SK-N-SH (cell line): ENCODE measurements around the gene VMP1. TPM values are rescaled to one million over a fixed set of nuclear protein-coding genes. Genes with fewer than 3 reads are reported as not detected.
A peak's percentile ranks its signal among the peaks of the same experiment; 100 is the strongest.

Experiments used
- CTCF ChIA-PET: fragments of 300-600, 350-600 bp; formaldehyde crosslinking; extraction: SDS; loops from one replicate; lab custom pipeline; 2021; lab: Yijun Ruan, JAX
- POLR2A ChIA-PET: fragments of 350-600 bp; sonication (Branson Sonifier 250); formaldehyde crosslinking; extraction: SDS; loops from one replicate; lab custom pipeline; 2020; ENCODE audit warnings: antibody characterized with exemption, inconsistent platforms; lab: Yijun Ruan, JAX
- DNase-seq: peaks from one replicate; pipeline ENCODE4 v3.0.0; 2012
- H2AFZ ChIP-seq: fragments of 200-600 bp; sonication (generic); 2 replicates; pipeline ENCODE4 v1.8.1; 2016; ENCODE audit warnings: antibody characterized with exemption, mild to moderate bottlenecking, low read depth
- H3F3A ChIP-seq: fragments of 200-600 bp; sonication (generic); replicated peaks from 2 replicates; pipeline ENCODE3; 2016; ENCODE audit warnings: antibody characterized with exemption, mild to moderate bottlenecking; ENCODE audit not compliant: insufficient read depth
- H3K27ac ChIP-seq, 2 experiments: fragments of 200-500 bp in 1 of 2; fragments of 200-600 bp in 1 of 2; sonication (Bioruptor generic) in 1 of 2; sonication (generic), shearing (Covaris generic) in 1 of 2; 2 replicates each; pipeline versions ENCODE4 v1.5.1 to v1.6.1; 2014 to 2016; ENCODE audit warnings: low read depth in 2 of 2, inconsistent platforms in 1 of 2, low read length in 1 of 2, mild to moderate bottlenecking in 1 of 2, mixed read lengths in 1 of 2
- H3K27me3 ChIP-seq: fragments of 200-600 bp; sonication (generic), shearing (Covaris generic); 2 replicates; pipeline ENCODE4 v1.6.1; 2016; ENCODE audit warnings: mixed run types; ENCODE audit not compliant: insufficient read depth
- H3K36me3 ChIP-seq, 2 experiments: fragments of 200-500 bp in 1 of 2; fragments of 200-600 bp in 1 of 2; sonication (Bioruptor generic) in 1 of 2; sonication (generic) in 1 of 2; replicated peaks in 1 of 2; 2 replicates each; pipeline versions ENCODE3 to v1.5.1; 2014 to 2016; ENCODE audit warnings: low read length in 1 of 2, mild to moderate bottlenecking in 1 of 2; ENCODE audit not compliant: insufficient read depth in 2 of 2, control insufficient read depth in 1 of 2
- H3K4me1 ChIP-seq, 2 experiments: fragments of 200-500 bp in 1 of 2; fragments of 200-600 bp in 1 of 2; sonication (Bioruptor generic) in 1 of 2; sonication (generic), shearing (Covaris generic) in 1 of 2; 2 replicates each; pipeline versions ENCODE4 v1.5.1 to v1.6.1; 2014 to 2016; ENCODE audit warnings: low read depth in 1 of 2, low read length in 1 of 2, mixed run types in 1 of 2; ENCODE audit not compliant: insufficient read depth in 2 of 2, control insufficient read depth in 1 of 2
- H3K4me2 ChIP-seq: fragments of 200-600 bp; sonication (generic), shearing (Covaris generic); 2 replicates; pipeline ENCODE4 v1.6.1; 2017; ENCODE audit warnings: mixed run types
- H3K4me3 ChIP-seq, 2 experiments: fragments of 200-500 bp in 1 of 2; fragments of 200-600 bp in 1 of 2; sonication (Bioruptor generic) in 1 of 2; sonication (generic), shearing (Covaris generic) in 1 of 2; 2 replicates each; pipeline versions ENCODE4 v1.5.1 to v1.8.1; 2014 to 2016; ENCODE audit warnings: low read depth in 2 of 2, inconsistent platforms in 1 of 2, low read length in 1 of 2, mild to moderate bottlenecking in 1 of 2, mixed read lengths in 1 of 2, moderate library complexity in 1 of 2
- H3K79me2 ChIP-seq: fragments of 200-600 bp; sonication (generic); 2 replicates; pipeline ENCODE4 v1.8.1; 2017; ENCODE audit warnings: mild to moderate bottlenecking; ENCODE audit not compliant: insufficient read depth
- H3K9ac ChIP-seq: fragments of 200-600 bp; sonication (generic); 2 replicates; pipeline ENCODE4 v1.6.1; 2017; ENCODE audit warnings: mixed run types
- H3K9me2 ChIP-seq: fragments of 200-600 bp; sonication (generic); 2 replicates; pipeline ENCODE4 v1.6.1; 2017; ENCODE audit warnings: mixed run types
- H3K9me3 ChIP-seq: fragments of 200-600 bp; sonication (generic); 2 replicates; pipeline ENCODE4 v1.6.1; 2017; ENCODE audit warnings: mixed run types, mild to moderate bottlenecking, moderate library complexity
- H4K20me1 ChIP-seq: fragments of 200-600 bp; sonication (generic); 2 replicates; pipeline ENCODE4 v1.6.1; 2017; ENCODE audit warnings: mild to moderate bottlenecking, mixed run types; ENCODE audit not compliant: insufficient read depth
- CHD2 ChIP-seq: fragments of 150-350 bp; IDR thresholded peaks from 2 replicates; pipeline ENCODE4 v1.6.1; 2018; ENCODE audit warnings: low read length; ENCODE audit not compliant: partially characterized antibody
- ELF1 ChIP-seq: IDR thresholded peaks from 2 replicates; pipeline ENCODE4 v1.4.0; 2012
- EZH2phosphoT487 ChIP-seq: fragments of 200-600 bp; sonication (generic); IDR thresholded peaks from 2 replicates; pipeline ENCODE4 v1.6.1; 2017; ENCODE audit warnings: low read depth, mixed run types, mild to moderate bottlenecking, antibody characterized with exemption, moderate library complexity, borderline replicate concordance
- FOSL2 ChIP-seq: IDR thresholded peaks from 2 replicates; pipeline ENCODE4 v1.4.0; 2012; ENCODE audit warnings: low read depth, mild to moderate bottlenecking, moderate library complexity, borderline replicate concordance
- FOXJ3 ChIP-seq: sonication (generic); formaldehyde crosslinking; IDR thresholded peaks from 2 replicates; pipeline ENCODE4 v1.5.1; 2020; ENCODE audit warnings: mild to moderate bottlenecking, missing genetic modification reagents
- FOXM1 ChIP-seq: IDR thresholded peaks from 2 replicates; pipeline ENCODE4 v1.4.0; 2012; ENCODE audit warnings: low read depth, mild to moderate bottlenecking
- GABPA ChIP-seq: IDR thresholded peaks from 2 replicates; pipeline ENCODE4 v1.4.0; 2012; ENCODE audit warnings: low read depth, mild to moderate bottlenecking
- JUND ChIP-seq: IDR thresholded peaks from 2 replicates; pipeline ENCODE4 v1.4.0; 2012
- MEF2A ChIP-seq: IDR thresholded peaks from 2 replicates; pipeline ENCODE4 v1.4.0; 2012; ENCODE audit warnings: low read depth, borderline replicate concordance
- POLR2AphosphoS5 ChIP-seq: IDR thresholded peaks from 2 replicates; pipeline ENCODE4 v1.6.1; 2012; ENCODE audit warnings: low read depth, low read length
- RAD21 ChIP-seq: IDR thresholded peaks from 2 replicates; pipeline ENCODE4 v1.6.1; 2012; ENCODE audit warnings: mild to moderate bottlenecking, low read length
- RXRA ChIP-seq: IDR thresholded peaks from 2 replicates; pipeline ENCODE4 v1.4.0; 2012; ENCODE audit warnings: low read depth, mild to moderate bottlenecking, borderline replicate concordance
- SIN3A ChIP-seq: IDR thresholded peaks from 2 replicates; pipeline ENCODE4 v1.6.1; 2012; ENCODE audit warnings: low read depth, mild to moderate bottlenecking, low read length, moderate library complexity, borderline replicate concordance
- SMC3 ChIP-seq: IDR thresholded peaks from 2 replicates; pipeline ENCODE4 v1.6.1; 2012; ENCODE audit warnings: low read depth, low read length, improper control_type of control experiment
- TAF1 ChIP-seq: IDR thresholded peaks from 2 replicates; pipeline ENCODE4 v1.6.1; 2012; ENCODE audit warnings: low read depth, mild to moderate bottlenecking, low read length, moderate library complexity, borderline replicate concordance
- TCF12 ChIP-seq: IDR thresholded peaks from 2 replicates; pipeline ENCODE4 v1.4.0; 2012
- TEAD4 ChIP-seq: IDR thresholded peaks from 2 replicates; pipeline ENCODE4 v1.4.0; 2012; ENCODE audit warnings: mild to moderate bottlenecking, borderline replicate concordance; ENCODE audit not compliant: insufficient read depth
- USF1 ChIP-seq: IDR thresholded peaks from 2 replicates; pipeline ENCODE4 v1.4.0; 2012; ENCODE audit warnings: low read depth, borderline replicate concordance
- YY1 ChIP-seq: IDR thresholded peaks from 2 replicates; pipeline ENCODE4 v1.4.0; 2012; ENCODE audit warnings: low read depth, mild to moderate bottlenecking
- ZBTB33 ChIP-seq: IDR thresholded peaks from 2 replicates; pipeline ENCODE4 v1.4.0; 2012; ENCODE audit warnings: low read depth, borderline replicate concordance
- WGBS: methylation state at CpG from one replicate; pipeline ENCODE4 v1.1.6; 2017; ENCODE audit warnings: low lambda C conversion rate; 5-methylcytosine and 5-hydroxymethylcytosine counted together
- polyA plus RNA-seq, 3 experiments: library from polyadenylated mRNA; depleted of rRNA; stranded (reverse); fragments of >200 nt; gene quantifications; 2 replicates each; pipeline ENCODE4 v1.2.3, GENCODE V29; 2012
- TF ChIP-seq, protein P1 (sequence below): IDR thresholded peaks from 2 replicates; pipeline ENCODE4 v1.4.0; 2012; ENCODE audit warnings: low read depth
- TF ChIP-seq, protein P2 (sequence below): IDR thresholded peaks from 2 replicates; pipeline ENCODE4 v1.6.1; 2012; ENCODE audit warnings: mild to moderate bottlenecking, low read depth, low read length, moderate library complexity
- TF ChIP-seq, protein P3 (sequence below): IDR thresholded peaks from 2 replicates; pipeline ENCODE4; 2012

VMP1 gene
- polyA plus RNA-seq, 1 of the 3 experiments (the other 2 are of a cell fraction), result 169 TPM

- Histone ChIP-seq H3K9ac (peak overlapping the region; percentile 100), H4K20me1 (peaks cover 44% of the 10 kb centered on the region), H3K4me3 (peak overlapping the region; percentile 53 to 93), H2AFZ (no peak overlapping the region), H3K4me1 (peaks cover 0 to 11% of the 10 kb centered on the region in 2 experiments; a peak in 2 of 4 replicates), H3K4me2 (peak overlapping the region; percentile 79), H3K27ac (peak overlapping the region; percentile 95 to 100), H3K36me3 (peaks cover 27 to 46% of the 10 kb centered on the region in 2 experiments), H3K27me3 (no peaks in the 10 kb centered on the region), H3F3A (peaks cover 83% of the 10 kb centered on the region), H3K79me2 (peaks cover 71% of the 10 kb centered on the region), H3K9me3 (no peaks in the 10 kb centered on the region), H3K9me2 (no peaks in the 10 kb centered on the region)
- WGBS, result 6% methylated on average over 6 of the region's 6 CpGs
- CTCF ChIA-PET, result interaction anchor here (0.6 to 2.1 kb wide), 11 partner anchors 8 to 92 kb away, joined by 3 to 14 read pairs (median 3); no protein-coding TSS in a partner anchor
- TF ChIP-seq TAF1, result peak; percentile 12; the same call in 1 of the 2 replicates
- TF ChIP-seq EZH2phosphoT487, result no peak
- TF ChIP-seq FOSL2, result peak; percentile 26; the same call in 1 of the 2 replicates
- TF ChIP-seq ZBTB33, result peak; percentile 63; the same call in 1 of the 2 replicates
- peak; percentile 16; the same call in 1 of the 2 replicates for TF ChIP-seq GABPA
- TF ChIP-seq MEF2A, result no peak
- TF ChIP-seq RAD21, result no peak
- TF ChIP-seq, protein P1, sequence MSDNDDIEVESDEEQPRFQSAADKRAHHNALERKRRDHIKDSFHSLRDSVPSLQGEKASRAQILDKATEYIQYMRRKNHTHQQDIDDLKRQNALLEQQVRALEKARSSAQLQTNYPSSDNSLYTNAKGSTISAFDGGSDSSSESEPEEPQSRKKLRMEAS, result no peak
- TF ChIP-seq CHD2, result no peak
- TF ChIP-seq, protein P2, sequence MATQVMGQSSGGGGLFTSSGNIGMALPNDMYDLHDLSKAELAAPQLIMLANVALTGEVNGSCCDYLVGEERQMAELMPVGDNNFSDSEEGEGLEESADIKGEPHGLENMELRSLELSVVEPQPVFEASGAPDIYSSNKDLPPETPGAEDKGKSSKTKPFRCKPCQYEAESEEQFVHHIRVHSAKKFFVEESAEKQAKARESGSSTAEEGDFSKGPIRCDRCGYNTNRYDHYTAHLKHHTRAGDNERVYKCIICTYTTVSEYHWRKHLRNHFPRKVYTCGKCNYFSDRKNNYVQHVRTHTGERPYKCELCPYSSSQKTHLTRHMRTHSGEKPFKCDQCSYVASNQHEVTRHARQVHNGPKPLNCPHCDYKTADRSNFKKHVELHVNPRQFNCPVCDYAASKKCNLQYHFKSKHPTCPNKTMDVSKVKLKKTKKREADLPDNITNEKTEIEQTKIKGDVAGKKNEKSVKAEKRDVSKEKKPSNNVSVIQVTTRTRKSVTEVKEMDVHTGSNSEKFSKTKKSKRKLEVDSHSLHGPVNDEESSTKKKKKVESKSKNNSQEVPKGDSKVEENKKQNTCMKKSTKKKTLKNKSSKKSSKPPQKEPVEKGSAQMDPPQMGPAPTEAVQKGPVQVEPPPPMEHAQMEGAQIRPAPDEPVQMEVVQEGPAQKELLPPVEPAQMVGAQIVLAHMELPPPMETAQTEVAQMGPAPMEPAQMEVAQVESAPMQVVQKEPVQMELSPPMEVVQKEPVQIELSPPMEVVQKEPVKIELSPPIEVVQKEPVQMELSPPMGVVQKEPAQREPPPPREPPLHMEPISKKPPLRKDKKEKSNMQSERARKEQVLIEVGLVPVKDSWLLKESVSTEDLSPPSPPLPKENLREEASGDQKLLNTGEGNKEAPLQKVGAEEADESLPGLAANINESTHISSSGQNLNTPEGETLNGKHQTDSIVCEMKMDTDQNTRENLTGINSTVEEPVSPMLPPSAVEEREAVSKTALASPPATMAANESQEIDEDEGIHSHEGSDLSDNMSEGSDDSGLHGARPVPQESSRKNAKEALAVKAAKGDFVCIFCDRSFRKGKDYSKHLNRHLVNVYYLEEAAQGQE, result 0 out of 2 replicates have a peak, but pooled peaks have one; percentile 23
- 0 out of 2 replicates have a peak, but pooled peaks have one; percentile 29 for TF ChIP-seq FOXM1
- TF ChIP-seq USF1, result no peak
- peak; percentile 81 for TF ChIP-seq SIN3A
- TF ChIP-seq SMC3, result no peak
- TF ChIP-seq FOXJ3, result no peak
- no peak for TF ChIP-seq TEAD4
- peak; percentile 70 for TF ChIP-seq POLR2AphosphoS5
- TF ChIP-seq, protein P3, sequence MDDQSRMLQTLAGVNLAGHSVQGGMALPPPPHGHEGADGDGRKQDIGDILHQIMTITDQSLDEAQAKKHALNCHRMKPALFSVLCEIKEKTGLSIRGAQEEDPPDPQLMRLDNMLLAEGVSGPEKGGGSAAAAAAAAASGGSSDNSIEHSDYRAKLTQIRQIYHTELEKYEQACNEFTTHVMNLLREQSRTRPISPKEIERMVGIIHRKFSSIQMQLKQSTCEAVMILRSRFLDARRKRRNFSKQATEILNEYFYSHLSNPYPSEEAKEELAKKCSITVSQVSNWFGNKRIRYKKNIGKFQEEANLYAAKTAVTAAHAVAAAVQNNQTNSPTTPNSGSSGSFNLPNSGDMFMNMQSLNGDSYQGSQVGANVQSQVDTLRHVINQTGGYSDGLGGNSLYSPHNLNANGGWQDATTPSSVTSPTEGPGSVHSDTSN, result peak; percentile 2; the same call in 1 of the 2 replicates
- no peak; the same call in 1 of the 2 replicates for TF ChIP-seq TCF12
- TF ChIP-seq YY1, result peak; percentile 48; the same call in 1 of the 2 replicates
- peak; percentile 2 for TF ChIP-seq JUND
- TF ChIP-seq RXRA, result no peak; the same call in 1 of the 2 replicates
- 0 out of 2 replicates have a peak, but pooled peaks have one; percentile 14 for TF ChIP-seq ELF1
- DNase-seq, result no peak
- POLR2A ChIA-PET, result no interaction called here
Observed at GRCh38 chr17:59839651-59840328, 132.3 kb downstream of the VMP1 start.
